CD4-positive, alpha-beta T cell treated with Interleukin-21 for 1 hour (primary cell): ENCODE results near the gene PLEKHM2.

Experiments
- DNase-seq: peaks from one replicate; pipeline ENCODE4 v3.0.0-alpha.2; 2020

Gene PLEKHM2

DNA sequence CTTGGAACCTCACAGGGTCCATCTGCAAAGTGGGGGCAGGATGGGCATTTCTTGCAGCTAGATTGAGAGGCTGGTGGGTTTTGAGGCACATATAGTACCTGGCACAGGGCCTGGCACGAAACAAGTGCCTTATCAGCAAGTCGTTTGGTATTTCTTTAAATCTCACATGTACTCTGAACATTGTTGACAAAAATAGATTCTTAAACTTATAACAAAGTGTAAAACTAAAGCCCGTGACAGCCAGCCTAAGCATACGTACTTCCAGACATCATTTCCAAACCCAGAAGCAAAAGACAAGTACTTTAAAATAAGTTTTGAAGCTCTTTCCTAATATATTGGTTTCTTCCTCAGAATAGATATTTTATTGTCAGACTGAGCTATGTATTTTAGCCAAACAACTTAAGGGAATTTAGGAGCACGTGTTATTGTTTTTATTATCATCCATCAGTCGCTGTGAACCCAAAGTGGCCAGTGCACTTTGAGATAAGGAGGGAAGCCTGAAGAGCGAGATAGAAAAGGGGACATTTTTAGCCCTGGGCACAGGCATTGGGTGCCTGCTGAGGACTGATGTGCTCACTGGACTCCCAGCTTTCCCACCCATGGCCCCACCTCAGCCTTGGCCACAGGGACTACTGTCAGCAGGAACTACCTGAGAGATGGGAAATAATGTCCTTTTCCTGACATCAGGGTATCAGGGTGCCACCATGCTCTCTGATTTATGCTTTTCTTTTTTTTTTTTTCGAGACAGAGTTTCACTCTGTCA lies 77.4 kb downstream of the PLEKHM2 start:
- DNase-seq, result no peak

DNA sequence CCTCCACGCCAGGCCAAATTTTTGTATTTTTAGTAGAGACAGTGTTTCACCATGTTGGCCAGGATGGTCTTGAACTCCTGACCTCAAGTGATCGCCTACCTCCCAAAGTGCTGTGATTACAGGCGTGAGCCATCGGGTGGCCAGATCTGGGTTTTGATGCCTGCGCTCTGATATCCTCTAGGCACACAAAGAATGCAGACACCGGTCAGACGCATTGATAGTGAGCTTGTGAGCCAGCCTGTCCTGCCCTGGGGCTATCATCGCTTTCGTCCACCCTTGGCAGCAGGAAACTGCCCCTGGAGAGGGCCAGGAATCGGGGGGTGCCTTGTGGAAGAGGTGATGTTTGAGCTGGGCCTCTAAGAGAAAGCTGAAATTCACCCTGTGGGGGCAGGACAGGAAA lies 78.4 kb downstream of the PLEKHM2 start:
- no peak for DNase-seq

DNA sequence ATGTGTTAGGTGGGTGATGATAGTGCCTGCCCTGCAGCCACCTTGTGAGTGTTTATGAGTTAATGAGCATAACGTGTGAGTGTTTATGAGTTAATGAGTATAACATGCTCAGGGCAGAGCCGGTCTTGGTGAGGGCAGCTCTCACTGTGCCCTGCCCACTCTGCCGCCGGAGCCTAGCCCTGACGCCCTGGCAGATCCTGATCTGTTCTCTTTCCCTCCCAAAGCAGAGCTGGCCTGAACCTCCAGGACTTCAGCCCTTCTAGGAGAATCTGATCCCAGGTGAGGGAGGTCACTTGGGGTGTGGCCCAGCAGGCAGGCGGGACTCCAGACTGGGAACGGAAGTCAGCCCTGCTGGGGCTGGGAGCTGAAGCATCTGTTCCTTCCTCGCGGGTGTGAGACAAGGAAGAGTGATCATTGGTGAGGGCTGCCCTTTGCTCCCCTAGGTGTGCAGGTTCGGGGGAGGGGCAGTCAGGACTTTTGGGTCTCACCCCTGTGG lies 80.2 kb downstream of the PLEKHM2 start:
- DNase-seq, result no peak

DNA sequence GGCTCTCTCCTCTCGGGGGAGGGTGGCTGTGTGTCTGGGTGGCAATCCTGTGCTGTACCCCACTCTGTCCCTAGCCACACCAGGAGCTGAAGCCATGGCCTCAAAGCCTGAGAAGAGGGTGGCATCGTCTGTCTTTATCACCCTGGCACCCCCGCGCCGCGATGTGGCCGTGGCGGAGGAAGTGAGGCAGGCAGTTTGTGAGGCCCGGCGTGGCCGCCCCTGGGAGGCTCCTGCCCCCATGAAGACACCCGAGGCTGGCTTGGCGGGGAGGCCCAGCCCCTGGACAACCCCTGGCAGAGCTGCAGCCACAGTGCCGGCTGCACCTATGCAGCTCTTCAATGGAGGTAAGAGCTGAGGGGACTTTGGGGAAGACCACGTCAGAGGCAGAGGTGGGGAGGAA lies 80.8 kb downstream of the PLEKHM2 start:
- DNase-seq, result no peak

DNA sequence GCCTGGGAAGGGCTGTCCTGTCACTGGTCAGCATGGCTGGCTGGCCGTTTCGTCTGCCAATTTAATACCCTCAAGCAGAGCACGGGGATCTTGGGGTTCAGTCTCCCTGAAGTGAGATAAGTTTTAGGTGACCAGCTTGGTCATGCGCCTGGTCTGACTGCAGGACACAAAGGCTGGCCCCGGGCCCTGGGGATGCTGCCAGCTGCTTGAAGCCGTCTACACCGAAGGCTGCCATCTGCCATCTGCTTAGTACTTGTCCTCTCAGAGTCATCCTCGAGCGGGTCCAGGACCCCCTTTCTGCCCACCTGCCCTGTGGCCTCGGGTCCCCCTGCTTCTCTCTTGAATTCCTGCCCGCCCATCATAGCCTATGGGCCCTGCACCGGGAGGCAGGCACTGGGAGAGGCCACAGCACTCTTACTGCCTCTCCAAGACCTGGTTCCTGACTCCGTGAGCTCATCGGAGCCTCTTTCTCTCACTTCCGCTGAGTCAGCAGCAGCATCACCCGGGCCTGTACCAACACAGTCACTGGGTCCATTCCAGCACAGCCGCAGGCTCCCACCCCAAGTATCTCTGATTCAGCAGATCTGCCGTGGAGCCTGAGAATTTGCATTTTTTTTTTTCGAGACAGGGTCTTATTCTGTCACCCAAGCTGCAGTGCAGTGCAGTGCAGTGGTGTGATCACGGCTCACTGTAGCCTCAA lies 81.5 kb downstream of the PLEKHM2 start:
- DNase-seq, result no peak

DNA sequence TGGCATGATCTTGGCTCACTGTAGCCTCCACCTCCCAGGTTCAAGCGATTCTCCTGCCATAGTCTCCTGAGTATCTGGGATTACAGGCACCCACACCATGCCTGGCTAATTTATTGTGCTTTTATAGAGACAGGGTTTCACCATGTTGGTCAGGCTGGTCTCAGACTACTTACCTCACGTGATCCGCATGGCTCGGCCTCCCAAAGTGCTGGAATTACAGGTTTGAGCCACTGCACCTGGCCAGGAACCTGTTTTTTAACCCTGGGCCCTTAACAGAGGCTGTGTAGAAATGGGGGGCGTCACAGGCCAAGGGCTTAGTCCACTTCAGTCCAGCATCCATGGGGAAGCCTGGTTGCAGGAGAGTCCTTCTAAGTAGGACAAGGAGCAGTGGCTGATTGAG lies 83.8 kb downstream of the PLEKHM2 start:
- DNase-seq, result no peak

DNA sequence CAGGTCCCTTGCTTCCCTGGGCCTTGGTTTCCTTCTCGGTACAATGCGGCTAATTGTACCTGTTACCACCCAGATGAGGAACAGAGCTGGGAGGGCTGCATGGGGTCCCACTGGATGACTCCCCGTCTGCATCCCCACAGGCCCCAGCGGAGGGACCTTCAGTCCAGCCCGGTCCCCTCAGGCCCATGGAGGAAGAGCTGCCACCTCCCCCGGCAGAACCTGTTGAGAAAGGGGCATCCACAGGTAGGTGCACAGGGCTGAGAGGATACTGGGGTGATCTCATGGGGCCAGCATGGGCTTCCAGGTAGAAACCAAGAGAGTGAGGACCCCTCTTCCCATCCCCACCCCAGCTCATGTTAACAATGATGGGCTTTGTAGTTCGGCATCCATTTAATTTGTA lies 84.3 kb downstream of the PLEKHM2 start:
- no peak for DNase-seq

DNA sequence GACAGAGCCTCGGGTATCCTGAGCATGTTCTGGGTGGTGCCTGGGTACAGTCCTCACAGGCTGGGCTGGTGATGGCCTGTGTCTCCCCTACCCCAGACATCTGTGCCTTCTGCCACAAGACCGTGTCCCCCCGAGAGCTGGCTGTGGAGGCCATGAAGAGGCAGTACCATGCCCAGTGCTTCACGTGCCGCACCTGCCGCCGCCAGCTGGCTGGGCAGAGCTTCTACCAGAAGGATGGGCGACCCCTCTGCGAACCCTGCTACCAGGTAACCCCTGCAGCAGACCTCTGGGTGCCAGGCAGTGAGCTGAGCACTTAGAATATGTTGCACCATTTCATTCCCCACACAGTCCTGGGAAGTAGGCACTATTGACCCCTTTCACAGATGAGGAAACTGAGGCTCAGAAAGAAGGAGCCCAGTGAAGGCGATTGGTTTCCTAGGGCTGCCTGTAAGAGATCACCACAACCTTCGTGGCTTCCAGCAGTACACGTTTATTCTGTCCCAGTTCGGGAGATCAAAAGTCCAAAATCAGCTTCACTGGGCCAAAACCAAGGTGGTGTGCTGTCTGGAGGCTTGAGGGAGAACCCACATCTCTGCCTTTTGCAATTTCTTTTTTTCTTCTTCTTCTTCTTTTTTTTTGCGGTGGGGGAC lies 86.3 kb downstream of the PLEKHM2 start:
- no peak for DNase-seq

DNA sequence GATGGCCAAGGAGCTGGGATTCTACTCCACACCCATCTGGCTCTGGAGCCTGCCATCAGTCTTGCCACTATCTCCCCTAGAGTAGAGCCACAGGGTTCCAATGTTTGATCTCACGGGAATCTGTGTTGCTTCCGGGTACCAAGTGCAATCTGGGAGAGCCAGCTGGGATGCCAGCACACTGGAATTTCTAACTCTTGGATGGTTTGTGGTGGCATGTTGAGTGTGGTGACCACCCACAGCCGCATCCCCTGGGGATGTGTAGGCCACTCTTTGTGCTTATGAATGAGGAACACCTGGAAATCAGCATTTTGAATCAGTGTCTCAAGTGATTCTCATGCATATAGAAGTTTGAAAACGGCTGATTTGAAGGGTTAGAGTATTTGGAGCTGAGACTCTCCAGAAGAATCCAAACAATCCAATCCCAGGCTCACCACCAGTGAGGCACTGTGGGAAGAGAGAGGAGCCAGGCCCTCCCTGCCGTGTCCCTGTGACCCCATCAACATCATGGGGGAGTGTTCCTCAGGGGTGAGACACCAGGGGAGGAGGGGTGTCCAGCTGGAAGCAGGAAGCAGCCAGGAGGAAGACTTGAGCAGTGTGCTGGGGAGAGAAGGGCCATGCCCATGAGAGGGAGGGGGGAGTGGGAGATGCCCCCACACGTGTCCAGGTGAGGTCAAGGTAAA lies 87.9 kb downstream of the PLEKHM2 start:
- no peak for DNase-seq

DNA sequence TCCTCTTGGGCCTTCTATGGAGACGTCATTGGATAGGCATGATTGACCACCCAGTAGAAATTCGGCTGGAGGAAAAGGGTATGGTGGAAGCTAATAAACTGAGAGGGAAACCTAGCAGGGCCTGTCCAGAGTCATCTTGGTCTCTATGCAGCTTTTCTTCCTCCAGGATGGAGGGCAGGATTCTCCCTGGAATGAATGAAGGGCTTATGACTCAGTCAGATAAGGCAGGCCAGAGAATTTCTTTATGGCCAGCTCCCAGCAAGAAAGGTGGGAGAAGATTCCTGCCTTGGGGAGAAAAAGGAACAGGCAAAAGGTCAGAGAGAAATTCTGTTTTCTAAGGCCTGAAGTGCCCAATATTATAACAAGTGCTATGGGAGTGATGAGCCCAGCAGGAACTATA lies 91.6 kb downstream of the PLEKHM2 start:
- DNase-seq, result no peak

DNA sequence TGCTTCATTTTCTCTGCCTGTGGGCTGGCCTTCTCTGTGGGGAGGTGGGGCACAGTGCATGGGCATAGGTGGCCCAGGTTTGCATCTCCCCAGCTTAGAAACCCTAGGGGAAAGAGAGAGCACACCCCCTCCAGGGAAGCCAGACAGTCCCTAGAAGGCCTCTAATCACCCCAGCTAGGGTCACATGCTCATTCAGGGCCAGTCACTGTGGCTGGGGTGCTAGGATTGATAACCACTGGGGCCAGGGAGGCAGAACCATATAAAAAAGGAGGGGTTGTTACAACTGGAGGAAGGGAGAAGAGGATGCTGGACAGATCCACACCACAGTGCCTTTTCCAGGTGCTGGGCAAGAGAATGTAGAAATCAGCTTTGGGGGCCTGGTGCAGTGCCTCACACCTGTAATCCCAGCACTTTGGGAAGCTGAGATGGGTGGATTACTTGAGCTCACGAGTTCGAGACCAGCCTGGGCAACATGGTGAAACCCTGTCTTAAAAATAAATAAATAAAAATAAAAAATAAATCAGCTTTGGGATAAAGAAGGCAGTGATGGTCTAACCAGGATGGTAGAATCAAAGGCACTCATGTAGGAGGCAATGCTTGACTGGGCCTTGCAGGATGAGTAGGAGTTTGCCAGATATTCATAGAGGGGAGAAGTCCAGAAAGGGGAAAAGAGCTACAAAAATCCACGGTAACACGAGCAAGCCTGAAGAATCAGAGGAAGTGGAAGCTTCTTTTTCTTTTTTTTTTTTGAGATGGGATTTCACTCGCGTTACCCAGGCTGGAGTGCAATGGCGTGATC lies 94.0 kb downstream of the PLEKHM2 start:
- DNase-seq, result no peak
